ENCODE results near the gene NME8.
"Not testable (repeated sequence)": the region's sequence is repeated elsewhere in the genome, so short reads cannot be mapped to it uniquely, and the experiment has no call there.

The NME8 gene, protein sequence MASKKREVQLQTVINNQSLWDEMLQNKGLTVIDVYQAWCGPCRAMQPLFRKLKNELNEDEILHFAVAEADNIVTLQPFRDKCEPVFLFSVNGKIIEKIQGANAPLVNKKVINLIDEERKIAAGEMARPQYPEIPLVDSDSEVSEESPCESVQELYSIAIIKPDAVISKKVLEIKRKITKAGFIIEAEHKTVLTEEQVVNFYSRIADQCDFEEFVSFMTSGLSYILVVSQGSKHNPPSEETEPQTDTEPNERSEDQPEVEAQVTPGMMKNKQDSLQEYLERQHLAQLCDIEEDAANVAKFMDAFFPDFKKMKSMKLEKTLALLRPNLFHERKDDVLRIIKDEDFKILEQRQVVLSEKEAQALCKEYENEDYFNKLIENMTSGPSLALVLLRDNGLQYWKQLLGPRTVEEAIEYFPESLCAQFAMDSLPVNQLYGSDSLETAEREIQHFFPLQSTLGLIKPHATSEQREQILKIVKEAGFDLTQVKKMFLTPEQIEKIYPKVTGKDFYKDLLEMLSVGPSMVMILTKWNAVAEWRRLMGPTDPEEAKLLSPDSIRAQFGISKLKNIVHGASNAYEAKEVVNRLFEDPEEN

DNA sequence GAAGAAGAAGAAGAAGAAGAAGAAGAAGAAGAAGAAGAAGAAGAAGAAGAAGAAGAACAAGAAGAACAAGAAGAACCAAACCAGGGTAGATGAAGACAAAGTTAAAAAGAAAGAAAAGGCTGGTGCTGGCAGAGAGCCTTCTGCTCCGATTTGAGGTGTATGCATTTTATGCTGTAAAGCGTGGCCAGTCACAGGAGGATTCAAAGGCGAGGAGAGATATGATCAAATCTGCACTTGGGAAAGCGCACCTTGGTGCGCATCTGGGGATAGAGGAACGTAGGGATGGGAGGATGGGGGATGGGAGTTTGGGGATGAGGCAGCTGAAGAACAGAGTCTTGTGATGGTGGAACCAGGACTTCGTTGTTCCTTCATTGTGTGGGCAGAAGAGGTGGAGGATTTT is at the start of gene NME8:
Gene NME8 (plus strand): TSS at position 301 of the 400 bp plus-strand sequence. CDS start 1,670 bp downstream, outside the sequence.
- no peak for DNase-seq (ENCODE audit: low spot score)

DNA sequence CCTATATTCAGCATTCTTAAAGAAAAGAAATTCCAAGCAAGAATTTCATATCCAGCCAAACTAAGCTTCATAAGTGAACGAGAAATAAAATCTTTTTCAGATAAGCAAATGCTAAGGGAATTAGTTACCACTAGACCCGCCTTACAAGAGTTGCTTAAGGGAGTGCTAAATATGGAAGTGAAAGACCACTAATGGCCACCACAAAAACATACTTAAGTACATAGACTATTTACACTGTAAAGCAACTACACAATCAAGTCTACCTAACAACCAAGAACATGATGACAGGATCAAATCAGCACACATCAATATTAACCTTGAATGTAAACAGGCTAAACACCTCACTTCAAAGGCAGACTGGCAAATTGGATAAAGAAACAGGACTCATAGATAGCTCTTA is 42.2 kb upstream of the NME8 start:
- DNase-seq (ENCODE audit: low spot score), result no peak

- DNase-seq (ENCODE audit: low spot score), result not testable (repeated sequence)
Measured at GRCh38 chr7:37812161-37812580, 36.2 kb upstream of the NME8 start.

- no peak for DNase-seq (ENCODE audit: low spot score)
Measured at GRCh38 chr7:37815671-37816371, 32.6 kb upstream of the NME8 start.

DNA sequence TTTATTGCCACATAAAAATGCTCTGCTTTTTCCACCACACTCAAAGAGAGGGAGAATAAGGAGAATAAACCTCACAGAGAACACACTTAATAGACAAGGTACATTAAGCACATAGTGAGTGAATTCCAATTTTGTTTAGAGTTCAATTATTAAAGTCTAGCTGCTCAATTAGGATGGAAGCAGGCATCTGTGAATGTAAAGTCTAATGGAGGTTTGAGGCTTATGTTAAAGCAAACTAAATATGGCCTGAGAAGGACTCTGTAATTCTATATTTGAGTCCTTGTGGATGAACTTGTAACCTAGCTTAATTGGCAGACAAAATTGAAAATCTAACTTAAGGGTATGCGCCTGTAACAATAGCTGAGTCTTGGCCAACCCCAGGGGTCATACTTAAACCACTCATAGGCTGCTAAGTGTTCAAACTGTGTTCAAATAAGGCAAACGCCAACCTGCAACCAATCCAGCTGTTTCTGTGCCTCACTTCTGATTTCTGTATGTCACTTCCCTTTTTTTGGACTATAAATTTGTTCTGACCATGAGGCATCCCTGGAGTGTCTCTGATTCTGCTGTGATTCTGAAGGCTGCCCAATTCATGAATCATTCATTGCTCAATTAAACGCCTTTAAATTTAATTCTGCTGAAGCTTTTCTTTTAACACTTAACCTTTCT is 31.3 kb upstream of the NME8 start:
- no peak for DNase-seq (ENCODE audit: low spot score)

- DNase-seq (ENCODE audit: low spot score), result no peak
Measured at GRCh38 chr7:37817591-37817960, 30.8 kb upstream of the NME8 start.

- no peak for DNase-seq (ENCODE audit: low spot score)
Measured at GRCh38 chr7:37817996-37818720, 30.2 kb upstream of the NME8 start.

DNA sequence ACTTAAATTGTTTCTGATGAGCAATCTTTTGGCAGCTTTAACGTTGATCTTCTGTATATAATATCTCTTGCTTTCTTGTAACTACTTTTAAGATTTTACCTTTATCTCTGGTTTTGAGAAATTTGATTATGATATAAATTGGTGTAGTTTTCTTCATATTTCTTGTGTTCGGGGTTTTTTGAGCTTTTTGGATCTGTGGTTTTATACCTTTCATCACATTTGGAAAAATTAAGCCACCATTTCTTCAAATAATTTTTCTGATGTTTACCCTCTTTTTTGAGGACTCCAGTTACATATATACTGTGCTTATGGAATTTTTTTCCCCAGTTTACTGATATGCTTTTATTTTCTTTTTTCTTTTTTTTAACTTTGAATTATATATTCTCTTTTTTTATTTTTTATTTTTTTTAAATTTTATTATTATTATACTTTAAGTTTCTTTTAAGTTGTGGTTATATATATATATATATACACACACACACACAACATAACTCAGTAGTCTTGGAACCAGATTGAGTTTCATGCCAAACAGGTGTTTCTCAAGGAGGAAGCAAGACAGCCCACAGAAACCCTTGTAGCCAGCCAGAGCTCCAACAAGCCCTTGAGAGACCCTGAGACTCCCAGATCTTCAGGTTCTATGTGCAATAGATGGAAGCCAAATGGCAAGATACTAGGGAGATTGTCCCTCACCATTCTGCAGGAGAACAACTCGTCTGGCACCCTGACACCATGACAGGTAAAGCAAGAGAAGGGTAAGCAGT is 27.5 kb upstream of the NME8 start:
- DNase-seq (ENCODE audit: low spot score), result no peak

DNA sequence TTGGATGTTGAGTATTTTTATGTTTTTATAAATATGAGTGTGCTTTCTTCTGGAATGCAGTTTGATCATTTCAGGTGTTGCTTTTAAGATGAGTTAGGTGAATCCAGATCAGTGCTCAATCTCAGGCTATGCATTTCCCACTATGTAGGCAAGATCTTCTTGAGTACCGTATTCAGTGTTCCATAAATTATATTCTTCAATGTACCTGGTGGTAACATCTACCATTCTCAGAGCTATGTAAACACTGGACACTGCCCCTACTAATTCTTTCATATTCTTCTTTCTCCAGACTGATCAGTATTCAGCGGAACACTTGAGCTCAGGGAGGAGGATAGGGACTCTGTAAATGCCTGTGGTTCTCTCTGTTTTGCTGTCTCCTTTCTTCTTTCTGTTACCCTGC is 25.5 kb upstream of the NME8 start:
- DNase-seq (ENCODE audit: low spot score), result no peak

DNA sequence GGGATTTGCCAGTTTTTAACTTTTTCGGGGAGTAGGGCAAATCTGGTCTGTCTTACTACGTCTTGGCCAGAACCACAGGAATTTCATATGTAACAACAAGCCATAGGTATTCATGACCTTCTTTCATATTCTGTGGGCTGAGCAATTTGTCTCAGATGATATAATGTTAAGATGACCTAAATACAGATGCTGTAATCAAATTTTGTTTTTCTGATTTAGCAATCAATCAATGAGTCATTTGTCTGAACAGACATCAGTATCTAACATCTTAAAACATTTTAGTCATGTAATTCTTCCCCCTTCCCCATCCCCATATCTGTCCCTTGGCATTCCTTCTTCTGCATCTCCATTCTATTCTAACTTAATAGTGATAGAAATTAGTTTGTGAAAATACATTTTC is 24.8 kb upstream of the NME8 start:
- no peak for DNase-seq (ENCODE audit: low spot score)

GRCh38 chr7:37825038-37825437 is 23.4 kb upstream of the NME8 start:
- no peak for DNase-seq (ENCODE audit: low spot score)

GRCh38 chr7:37826825-37827224 is 21.6 kb upstream of the NME8 start:
- DNase-seq (ENCODE audit: low spot score), result no peak

- DNase-seq (ENCODE audit: low spot score), result no peak
Measured at GRCh38 chr7:37831244-37831643, 17.2 kb upstream of the NME8 start.

DNA sequence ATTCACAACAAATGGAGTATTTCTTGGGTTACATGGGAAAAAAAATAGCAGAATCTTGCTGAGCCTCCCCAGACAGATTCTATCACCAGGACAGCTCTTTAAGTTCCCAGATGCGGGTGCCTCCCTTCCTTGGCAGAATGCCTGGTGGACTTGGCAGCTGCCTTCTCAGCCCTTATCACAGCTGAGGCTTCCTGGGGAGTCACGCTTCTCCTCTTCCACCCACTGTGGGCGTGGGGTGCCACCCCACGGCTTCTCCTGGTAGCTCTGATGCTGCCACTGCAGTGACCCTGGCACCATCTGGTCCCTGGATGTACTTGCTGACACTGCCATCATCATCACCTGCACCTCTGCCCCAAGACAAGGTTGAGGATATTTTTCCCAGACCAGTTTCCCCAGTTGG is 16.2 kb upstream of the NME8 start:
- DNase-seq (ENCODE audit: low spot score), result no peak

- peak; percentile 72 for DNase-seq (ENCODE audit: low spot score)
Measured at GRCh38 chr7:37833107-37833817, 15.1 kb upstream of the NME8 start.

DNA sequence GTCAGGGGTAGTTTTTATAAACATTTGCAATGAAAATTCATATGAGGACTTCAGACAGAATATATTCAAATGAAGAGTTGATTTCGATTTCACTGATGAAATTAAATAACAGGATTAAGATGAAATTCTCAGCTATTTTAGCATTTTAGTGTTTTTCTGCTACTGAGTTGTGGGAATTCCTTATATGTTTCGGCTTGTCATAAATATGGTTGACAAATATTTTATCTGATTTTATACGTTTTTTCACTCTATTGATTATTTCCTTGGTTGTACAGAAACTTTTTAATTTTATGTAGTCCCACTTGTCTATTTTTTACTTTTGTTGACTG is 14.6 kb upstream of the NME8 start:
- no peak for DNase-seq (ENCODE audit: low spot score)

DNA sequence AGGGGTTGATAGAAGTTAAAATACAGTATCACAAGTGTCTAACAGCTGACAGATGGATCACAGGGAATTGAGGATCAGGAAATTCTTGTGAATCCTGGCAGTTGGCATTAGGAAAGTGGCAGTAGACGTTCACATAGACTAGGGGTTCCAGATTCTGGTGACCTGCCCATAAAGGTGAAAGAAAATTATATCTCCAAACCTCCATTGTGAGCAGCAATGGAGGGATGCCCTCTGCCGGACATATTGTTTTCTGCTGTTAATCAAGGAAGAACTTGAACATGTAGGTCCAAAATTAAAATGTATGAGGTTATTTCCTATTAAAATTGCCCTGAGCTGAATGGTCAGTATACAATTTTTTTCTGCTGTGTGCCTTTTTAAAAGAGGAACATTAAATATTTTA is 5.1 kb downstream of the NME8 start:
- no peak for DNase-seq (ENCODE audit: low spot score)

DNA sequence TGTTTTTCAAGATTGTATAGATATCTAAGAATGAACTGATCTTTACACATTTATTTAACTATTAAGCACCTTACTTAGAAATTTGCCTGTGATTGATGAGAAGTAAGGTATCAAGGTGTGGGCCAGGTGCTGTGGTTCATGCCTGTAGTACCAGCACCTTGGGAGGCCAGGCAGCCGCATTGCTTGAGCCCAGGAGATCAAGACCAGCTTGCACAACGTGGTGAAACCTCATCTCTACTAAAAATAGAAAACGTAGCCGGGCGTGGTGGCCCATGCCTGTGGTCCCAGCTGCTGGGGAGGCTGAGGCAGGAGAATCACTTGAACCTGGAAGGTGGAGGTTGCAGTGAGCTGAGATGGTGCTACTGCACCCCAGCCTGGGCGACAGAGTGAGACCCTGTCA is 33.7 kb downstream of the NME8 start:
- no peak for DNase-seq (ENCODE audit: low spot score)

DNA sequence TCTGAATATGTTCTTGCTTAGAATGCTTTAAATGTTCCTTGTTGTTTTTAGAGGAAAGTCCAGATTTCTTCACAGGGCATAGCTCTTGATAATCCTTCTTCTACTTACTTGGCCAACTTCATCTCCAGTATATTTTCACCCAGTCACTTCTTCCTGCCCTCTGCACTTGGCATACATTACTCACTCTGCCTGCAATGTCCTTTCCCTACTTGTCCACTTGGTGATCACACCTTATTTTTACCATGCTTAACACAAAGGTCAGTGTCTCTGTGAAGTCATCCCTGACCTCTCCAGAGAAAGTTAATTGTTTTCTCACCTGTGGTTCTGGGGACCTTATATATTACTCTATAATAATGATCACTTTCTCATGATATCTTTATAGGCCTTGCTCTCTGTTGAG is 45.0 kb downstream of the NME8 start:
- DNase-seq (ENCODE audit: low spot score), result no peak

- DNase-seq (ENCODE audit: low spot score), result no peak
Measured at GRCh38 chr7:37894671-37895070, 46.3 kb downstream of the NME8 start.

All from COLO829 (cell line).